Fibroblast of villous mesenchyme (primary cell): ENCODE data around the gene SIAH3. TPM values are rescaled to one million over a fixed set of nuclear protein-coding genes. Genes with fewer than 3 reads are reported as not detected.

Experiments
- DNase-seq: peaks from one replicate; pipeline ENCODE4 v3.0.0-alpha.2; 2010; ENCODE audit warnings: low read depth
- H3K4me3 ChIP-seq: 2 replicates; pipeline ENCODE4 v1.5.1; 2011; ENCODE audit warnings: low read depth, mild to moderate bottlenecking, low read length
- total RNA-seq: library from RNA; depleted of rRNA; stranded (reverse); fragments of >200 nt; gene quantifications from 2 replicates; pipeline ENCODE4 v1.2.3, GENCODE V29; 2012
- TF ChIP-seq, protein P1 (sequence below): IDR thresholded peaks from 2 replicates; pipeline ENCODE4 v1.5.1; 2012; ENCODE audit warnings: low read depth, mild to moderate bottlenecking, low read length; ENCODE audit not compliant: insufficient read depth

Gene SIAH3
- total RNA-seq, 1 donor = under 0.01 TPM

GRCh38 chr13:45800485-45800884 is 51.1 kb downstream of the SIAH3 start:
- no peak overlapping the region for H3K4me3 ChIP-seq
- DNase-seq = no peak
- TF ChIP-seq, protein P1, sequence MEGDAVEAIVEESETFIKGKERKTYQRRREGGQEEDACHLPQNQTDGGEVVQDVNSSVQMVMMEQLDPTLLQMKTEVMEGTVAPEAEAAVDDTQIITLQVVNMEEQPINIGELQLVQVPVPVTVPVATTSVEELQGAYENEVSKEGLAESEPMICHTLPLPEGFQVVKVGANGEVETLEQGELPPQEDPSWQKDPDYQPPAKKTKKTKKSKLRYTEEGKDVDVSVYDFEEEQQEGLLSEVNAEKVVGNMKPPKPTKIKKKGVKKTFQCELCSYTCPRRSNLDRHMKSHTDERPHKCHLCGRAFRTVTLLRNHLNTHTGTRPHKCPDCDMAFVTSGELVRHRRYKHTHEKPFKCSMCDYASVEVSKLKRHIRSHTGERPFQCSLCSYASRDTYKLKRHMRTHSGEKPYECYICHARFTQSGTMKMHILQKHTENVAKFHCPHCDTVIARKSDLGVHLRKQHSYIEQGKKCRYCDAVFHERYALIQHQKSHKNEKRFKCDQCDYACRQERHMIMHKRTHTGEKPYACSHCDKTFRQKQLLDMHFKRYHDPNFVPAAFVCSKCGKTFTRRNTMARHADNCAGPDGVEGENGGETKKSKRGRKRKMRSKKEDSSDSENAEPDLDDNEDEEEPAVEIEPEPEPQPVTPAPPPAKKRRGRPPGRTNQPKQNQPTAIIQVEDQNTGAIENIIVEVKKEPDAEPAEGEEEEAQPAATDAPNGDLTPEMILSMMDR = no peak

DNA sequence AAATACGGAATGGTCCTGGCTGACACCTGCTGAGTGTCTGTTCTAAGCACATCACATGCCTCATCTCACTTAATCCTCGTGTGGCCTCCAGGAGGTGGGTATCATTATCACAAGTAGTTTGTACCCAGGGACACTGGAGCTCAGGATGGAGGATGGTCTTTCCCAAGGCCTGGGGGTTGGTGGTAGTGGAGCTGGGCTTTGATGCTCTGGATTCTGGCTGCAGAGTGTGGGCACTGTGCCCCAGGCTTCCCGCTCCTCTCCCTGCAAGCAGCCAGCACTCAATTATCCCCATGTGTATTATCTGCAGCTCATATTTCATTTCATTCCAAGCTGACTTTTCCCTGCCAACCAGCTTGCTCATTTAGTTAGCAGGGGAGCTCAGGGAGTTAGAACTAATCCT is 52.1 kb downstream of the SIAH3 start:
- no peak overlapping the region for H3K4me3 ChIP-seq
- TF ChIP-seq, protein P1 = no peak
- no peak for DNase-seq

DNA sequence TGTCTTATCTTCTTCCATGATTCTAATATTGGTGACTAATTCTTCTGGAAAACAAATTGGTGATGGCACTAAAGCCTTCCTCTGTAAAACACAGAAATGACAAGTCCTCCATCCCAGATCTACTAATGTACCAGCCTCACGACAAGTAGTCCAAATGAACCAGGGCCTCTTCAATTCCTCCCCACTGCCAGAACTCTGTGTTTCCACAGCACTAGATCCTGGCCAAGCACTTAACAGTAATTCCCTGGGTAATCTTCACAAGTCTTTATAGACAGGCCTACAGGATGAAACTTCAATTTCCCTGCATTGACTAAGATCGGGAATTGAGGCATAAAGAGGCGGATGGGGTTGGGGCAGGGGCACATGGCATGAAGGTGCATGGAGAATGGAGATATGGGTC is 52.7 kb downstream of the SIAH3 start:
- no peak overlapping the region for H3K4me3 ChIP-seq
- TF ChIP-seq, protein P1 = no peak
- DNase-seq = no peak

DNA sequence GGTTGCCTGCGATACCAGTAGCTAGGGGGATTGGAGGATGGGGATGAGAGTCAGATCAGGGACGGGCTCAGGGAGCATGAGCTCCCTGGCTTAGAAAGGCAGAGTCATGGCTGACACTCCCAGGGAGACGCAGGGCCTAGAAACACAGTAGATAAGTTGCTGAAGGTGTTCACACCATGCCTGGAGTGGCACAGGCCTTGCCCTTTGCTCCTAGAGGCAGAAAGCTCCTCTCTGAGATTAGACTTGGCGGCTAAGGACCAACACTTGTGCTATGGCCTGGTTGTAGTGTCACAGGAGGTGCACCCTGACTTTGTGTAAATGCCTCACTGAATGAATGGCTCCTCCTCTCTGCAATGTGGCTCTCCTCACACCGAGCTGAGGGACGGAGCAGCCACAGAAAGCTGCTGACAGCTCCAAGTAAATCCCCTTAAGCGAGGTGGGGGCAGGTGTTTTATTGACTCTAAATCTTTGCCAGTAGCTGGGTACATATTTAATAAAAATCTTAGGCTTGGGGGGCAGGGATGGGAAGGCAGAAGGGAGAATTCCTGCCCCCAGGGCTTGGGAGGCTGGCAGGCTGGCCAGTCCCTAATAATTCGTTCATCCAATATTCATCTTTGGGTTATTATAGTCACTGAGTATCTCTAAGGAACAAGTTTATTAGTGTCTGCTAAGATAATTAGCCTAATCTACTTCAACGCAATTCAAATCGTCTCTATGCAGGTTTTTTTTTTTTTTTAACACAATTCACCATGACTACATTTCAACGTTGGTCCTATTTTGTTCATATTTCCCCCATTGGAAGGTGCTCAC is 54.9 kb downstream of the SIAH3 start:
- TF ChIP-seq, protein P1 = no peak
- no peak for DNase-seq
- no peak overlapping the region for H3K4me3 ChIP-seq

DNA sequence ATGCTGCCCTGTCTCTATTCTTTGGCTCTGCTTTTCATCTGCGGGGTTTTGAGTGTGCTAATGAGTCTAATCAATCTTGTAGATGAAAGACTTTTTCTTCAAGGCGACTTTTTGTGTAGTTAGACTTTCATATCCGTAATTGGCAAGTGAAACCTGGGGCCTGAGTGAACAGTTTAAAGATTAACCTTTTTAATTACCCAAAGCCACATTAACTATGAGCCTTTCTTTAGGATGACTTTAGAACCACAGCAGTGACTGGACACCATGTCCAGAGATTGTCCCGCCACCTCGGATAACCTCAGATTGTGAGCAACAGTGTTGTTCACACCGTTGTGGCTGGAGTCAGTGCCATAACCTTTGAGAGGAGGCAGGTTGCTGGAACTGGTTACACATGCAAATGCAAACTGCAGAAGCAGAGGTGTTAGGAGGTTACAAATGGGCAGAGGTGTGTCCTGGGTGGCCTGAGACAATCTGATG is 58.7 kb downstream of the SIAH3 start:
- TF ChIP-seq, protein P1 = no peak
- no peak overlapping the region for H3K4me3 ChIP-seq
- DNase-seq = no peak

DNA sequence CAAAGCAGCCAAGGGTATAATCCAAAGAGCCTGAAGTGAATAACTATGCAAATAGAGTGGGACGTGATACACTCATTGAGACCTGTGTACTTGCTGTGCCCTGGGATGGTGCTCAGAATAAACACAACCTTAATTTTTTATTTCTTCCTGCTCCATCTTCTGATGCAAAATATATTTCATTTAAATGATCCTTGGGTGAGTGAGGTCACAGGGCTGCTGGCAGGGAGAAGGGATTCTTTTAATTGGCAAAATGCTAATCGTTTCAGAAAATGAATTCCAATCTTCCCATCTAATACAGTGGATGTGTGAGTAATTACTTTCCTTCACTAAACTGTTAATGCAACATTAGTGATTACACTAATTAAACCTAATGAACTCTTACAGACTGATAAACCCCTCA is 63.5 kb downstream of the SIAH3 start:
- no peak for DNase-seq
- H3K4me3 ChIP-seq = no peak overlapping the region
- TF ChIP-seq, protein P1 = no peak
